ENCODE measurements around the gene STX8.

GRCh38 chr17:9283909-9284308 is 291.7 kb downstream of the STX8 start:
- TF ChIP-seq TAF1 (IDR thresholded peaks at IDR 0.05; ENCODE audit: control insufficient read depth, extremely low read depth, insufficient read depth, low read length, severe bottlenecking): no peak
- TF ChIP-seq EZH2 (IDR thresholded peaks at IDR 0.05; ENCODE audit: borderline replicate concordance, low read depth, low read length): no peak
- no peak for TF ChIP-seq CHD2 (IDR thresholded peaks at IDR 0.05; ENCODE audit: low read depth, low read length)
- TF ChIP-seq CTCF (IDR thresholded peaks at IDR 0.05 in 2 of 3, conservative IDR thresholded peaks at IDR 0.05 in 1 of 3; ENCODE audit: insufficient read depth in 2 of 3, low read depth in 1 of 3, low read length in 3 of 3): no peak
- TF ChIP-seq ZNF707 (CRISPR knock-in tag; conservative IDR thresholded peaks at IDR 0.05): no peak
- TF ChIP-seq CBX3 (IDR thresholded peaks at IDR 0.05; ENCODE audit: borderline replicate concordance in 1 of 2, low read length in 2 of 2): no peak
- TF ChIP-seq E2F8 (IDR thresholded peaks at IDR 0.05; ENCODE audit: low read depth, partially characterized antibody): no peak
- TF ChIP-seq BHLHE40 (IDR thresholded peaks at IDR 0.05; ENCODE audit: low read length): no peak
- TF ChIP-seq ZFP36 (IDR thresholded peaks at IDR 0.05; ENCODE audit: low read depth, low read length, partially characterized antibody): no peak
- TF ChIP-seq FOSL1 (tag; conservative IDR thresholded peaks at IDR 0.05): no peak
- no peak for TF ChIP-seq POLR2A (conservative IDR thresholded peaks at IDR 0.05)
- no peak for TF ChIP-seq ESRRA (IDR thresholded peaks at IDR 0.05; ENCODE audit: borderline replicate concordance, low read depth)
